ENCODE results near the gene WDR6. TPM values are rescaled to one million over a fixed set of nuclear protein-coding genes. Genes with fewer than 3 reads are reported as not detected.

WDR6 gene
- total RNA-seq, 1 experiment from 2014 or later: 174 TPM

DNA sequence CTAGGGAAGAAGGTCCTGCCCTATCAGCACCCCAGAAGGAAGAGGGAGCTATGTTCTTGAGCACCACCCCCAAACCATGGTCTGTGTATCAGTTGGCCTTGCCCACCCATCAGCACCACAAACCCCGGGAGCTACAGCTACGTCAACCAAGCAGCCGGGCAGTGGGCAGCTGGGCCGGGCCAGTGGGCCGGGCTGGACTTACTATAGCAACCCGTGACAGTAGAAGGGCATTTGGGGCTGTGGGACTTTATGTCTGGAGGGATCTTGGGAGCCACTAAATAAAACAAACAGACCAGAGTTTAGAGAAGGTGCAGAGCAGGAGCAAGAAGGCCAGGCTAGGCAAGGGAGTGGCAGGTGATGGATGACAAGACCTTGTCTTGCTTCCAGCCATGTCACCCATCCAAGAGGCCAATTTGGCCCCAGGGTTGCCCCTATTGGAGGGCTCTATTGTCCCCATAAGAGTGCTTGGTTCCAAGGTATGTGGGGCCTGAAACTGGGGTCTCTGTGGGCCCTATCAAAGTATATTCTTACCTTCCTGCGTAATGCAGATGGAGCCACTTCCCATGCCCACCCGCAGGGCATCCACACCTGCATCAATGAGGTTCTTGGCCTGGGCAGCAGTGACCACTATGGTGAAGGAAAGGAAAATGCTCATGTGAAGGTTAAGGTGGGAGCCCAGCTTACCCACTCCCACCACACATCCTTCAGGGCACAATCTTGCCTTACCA, 18.8 kb downstream of the WDR6 start:
- intact Hi-C loops (cut with micrococcal nuclease): no loop called here
- H3K79me2 ChIP-seq (ENCODE audit: insufficient read depth, low read length): peaks cover 78% of the 10 kb centered on the region
- no peak for DNase-seq (ENCODE audit: low read depth, low spot score)
- no peak overlapping the region for H3K9ac ChIP-seq (ENCODE audit: low read length)
- H3K27me3 ChIP-seq (ENCODE audit: insufficient read depth, low read length): no peaks in the 10 kb centered on the region
- H4K20me1 ChIP-seq (ENCODE audit: insufficient read depth): peaks cover 4% of the 10 kb centered on the region; the same call in 1 of the 2 replicates
- H2AFZ ChIP-seq (ENCODE audit: low read depth, low read length, poor library complexity, severe bottlenecking): no peak overlapping the region
- BruUV-seq (replicated peaks): no TSS peak
- ATAC-seq: no peak
- 0 out of 2 replicates have a peak overlapping the region, but pooled peaks have one; percentile 1 for H3K4me2 ChIP-seq (ENCODE audit: low read length)
- H3K27ac ChIP-seq (ENCODE audit: low read depth, low read length): peak overlapping the region; percentile 22; the same call in 1 of the 2 replicates
- H3K36me3 ChIP-seq (ENCODE audit: control insufficient read depth in 1 of 2, insufficient read depth in 2 of 2, low read length in 2 of 2): peaks cover 18 to 59% of the 10 kb centered on the region in 2 experiments; a peak in 3 of 4 replicates
- peaks cover 9 to 53% of the 10 kb centered on the region in 2 experiments; a peak in 3 of 4 replicates for H3K4me1 ChIP-seq (ENCODE audit: control insufficient read depth in 1 of 2, insufficient read depth in 2 of 2, low read length in 2 of 2)
- H3K9me3 ChIP-seq (ENCODE audit: control insufficient read depth in 1 of 2, insufficient read depth in 1 of 2, low read depth in 1 of 2, low read length in 2 of 2): no peaks in the 10 kb centered on the region
- ChIA-PET CTCF (no interaction called here), RAD21 (ENCODE audit: low non-redundant PET in 1 of 2, low total read pairs in 2 of 2, uncharacterized antibody in 2 of 2, unreplicated experiment in 2 of 2) (no interaction called here), POLR2A (interaction anchor here (2.5 kb wide), 1 partner anchor 19 kb away, joined by 8 read pairs; the partner anchor contains the start of gene WDR6)
- no peak overlapping the region for H3K4me3 ChIP-seq (replicated peaks in 1 of 2; ENCODE audit: low read depth in 1 of 2, low read length in 2 of 2)
- H3K9me2 ChIP-seq (ENCODE audit: insufficient read depth): no peaks in the 10 kb centered on the region
- TF ChIP-seq, protein P1, sequence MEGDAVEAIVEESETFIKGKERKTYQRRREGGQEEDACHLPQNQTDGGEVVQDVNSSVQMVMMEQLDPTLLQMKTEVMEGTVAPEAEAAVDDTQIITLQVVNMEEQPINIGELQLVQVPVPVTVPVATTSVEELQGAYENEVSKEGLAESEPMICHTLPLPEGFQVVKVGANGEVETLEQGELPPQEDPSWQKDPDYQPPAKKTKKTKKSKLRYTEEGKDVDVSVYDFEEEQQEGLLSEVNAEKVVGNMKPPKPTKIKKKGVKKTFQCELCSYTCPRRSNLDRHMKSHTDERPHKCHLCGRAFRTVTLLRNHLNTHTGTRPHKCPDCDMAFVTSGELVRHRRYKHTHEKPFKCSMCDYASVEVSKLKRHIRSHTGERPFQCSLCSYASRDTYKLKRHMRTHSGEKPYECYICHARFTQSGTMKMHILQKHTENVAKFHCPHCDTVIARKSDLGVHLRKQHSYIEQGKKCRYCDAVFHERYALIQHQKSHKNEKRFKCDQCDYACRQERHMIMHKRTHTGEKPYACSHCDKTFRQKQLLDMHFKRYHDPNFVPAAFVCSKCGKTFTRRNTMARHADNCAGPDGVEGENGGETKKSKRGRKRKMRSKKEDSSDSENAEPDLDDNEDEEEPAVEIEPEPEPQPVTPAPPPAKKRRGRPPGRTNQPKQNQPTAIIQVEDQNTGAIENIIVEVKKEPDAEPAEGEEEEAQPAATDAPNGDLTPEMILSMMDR (IDR thresholded peaks at IDR 0.05 in 2 of 3, conservative IDR thresholded peaks at IDR 0.05 in 1 of 3; ENCODE audit: borderline replicate concordance in 1 of 3, insufficient read depth in 1 of 3, low read depth in 2 of 3, low read length in 2 of 3): no peak
- TF ChIP-seq SP1 (IDR thresholded peaks at IDR 0.05; ENCODE audit: low read depth): no peak
- TF ChIP-seq POLR2A (IDR thresholded peaks at IDR 0.05; ENCODE audit: borderline replicate concordance, extremely low read depth, insufficient read depth, insufficient read length): peak; percentile 22

DNA sequence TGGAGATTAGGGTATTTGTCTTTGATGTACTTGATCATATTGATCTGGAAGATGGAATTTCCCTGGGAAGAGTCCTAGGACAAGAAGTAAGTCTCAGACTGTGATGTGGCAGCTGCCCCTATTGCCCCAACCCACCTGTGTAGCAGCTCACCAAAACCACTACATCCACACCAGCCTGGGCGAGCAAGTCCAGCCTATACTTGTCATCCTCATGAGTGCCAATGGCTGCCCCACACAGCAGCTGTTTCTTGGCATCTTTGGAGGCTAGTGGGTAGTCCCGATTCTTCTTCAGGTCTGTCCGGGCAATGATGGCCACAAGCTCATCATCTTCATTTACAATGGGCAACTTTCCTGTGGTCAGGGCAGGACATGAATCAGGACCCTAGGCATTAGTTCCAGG, 19.3 kb downstream of the WDR6 start:
- no peak overlapping the region for H3K4me2 ChIP-seq (ENCODE audit: low read length)
- no peak overlapping the region for H3K4me3 ChIP-seq (replicated peaks in 1 of 2; ENCODE audit: low read depth in 1 of 2, low read length in 2 of 2)
- H3K27me3 ChIP-seq (ENCODE audit: insufficient read depth, low read length): no peaks in the 10 kb centered on the region
- H3K4me1 ChIP-seq (ENCODE audit: control insufficient read depth in 1 of 2, insufficient read depth in 2 of 2, low read length in 2 of 2): peaks cover 9 to 52% of the 10 kb centered on the region in 2 experiments; a peak in 3 of 4 replicates
- RAD21 ChIA-PET (ENCODE audit: low non-redundant PET in 1 of 2, low total read pairs in 2 of 2, uncharacterized antibody in 2 of 2, unreplicated experiment in 2 of 2): no interaction called here
- peak overlapping the region; percentile 15; the same call in 1 of the 2 replicates for H3K27ac ChIP-seq (ENCODE audit: low read depth, low read length)
- no peak overlapping the region for H2AFZ ChIP-seq (ENCODE audit: low read depth, low read length, poor library complexity, severe bottlenecking)
- POLR2A ChIA-PET: interaction anchor here (2.5 kb wide), 1 partner anchor 19 kb away, joined by 8 read pairs; the partner anchor contains the start of gene WDR6
- ATAC-seq: no peak
- peaks cover 75% of the 10 kb centered on the region for H3K79me2 ChIP-seq (ENCODE audit: insufficient read depth, low read length)
- TF ChIP-seq POLR2AphosphoS5 (IDR thresholded peaks at IDR 0.05; ENCODE audit: low read depth, low read length) (peak; percentile 68), EGR1 (IDR thresholded peaks at IDR 0.05; ENCODE audit: low read depth) (no peak), EZH2phosphoT487 (IDR thresholded peaks at IDR 0.05; ENCODE audit: borderline replicate concordance) (no peak), TCF7L2 (IDR thresholded peaks at IDR 0.05; ENCODE audit: borderline replicate concordance, extremely low read depth, insufficient read depth, insufficient read length) (no peak), POLR2A (IDR thresholded peaks at IDR 0.05; ENCODE audit: borderline replicate concordance, extremely low read depth, insufficient read depth, insufficient read length) (peak; percentile 44), SP1 (IDR thresholded peaks at IDR 0.05; ENCODE audit: low read depth) (no peak)
- TF ChIP-seq, protein P2, sequence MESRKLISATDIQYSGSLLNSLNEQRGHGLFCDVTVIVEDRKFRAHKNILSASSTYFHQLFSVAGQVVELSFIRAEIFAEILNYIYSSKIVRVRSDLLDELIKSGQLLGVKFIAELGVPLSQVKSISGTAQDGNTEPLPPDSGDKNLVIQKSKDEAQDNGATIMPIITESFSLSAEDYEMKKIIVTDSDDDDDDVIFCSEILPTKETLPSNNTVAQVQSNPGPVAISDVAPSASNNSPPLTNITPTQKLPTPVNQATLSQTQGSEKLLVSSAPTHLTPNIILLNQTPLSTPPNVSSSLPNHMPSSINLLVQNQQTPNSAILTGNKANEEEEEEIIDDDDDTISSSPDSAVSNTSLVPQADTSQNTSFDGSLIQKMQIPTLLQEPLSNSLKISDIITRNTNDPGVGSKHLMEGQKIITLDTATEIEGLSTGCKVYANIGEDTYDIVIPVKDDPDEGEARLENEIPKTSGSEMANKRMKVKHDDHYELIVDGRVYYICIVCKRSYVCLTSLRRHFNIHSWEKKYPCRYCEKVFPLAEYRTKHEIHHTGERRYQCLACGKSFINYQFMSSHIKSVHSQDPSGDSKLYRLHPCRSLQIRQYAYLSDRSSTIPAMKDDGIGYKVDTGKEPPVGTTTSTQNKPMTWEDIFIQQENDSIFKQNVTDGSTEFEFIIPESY (IDR thresholded peaks at IDR 0.05; ENCODE audit: extremely low read depth, insufficient replicate concordance, low read length): no peak
- H3K9ac ChIP-seq (ENCODE audit: low read length): no peak overlapping the region
- no peaks in the 10 kb centered on the region for H3K9me3 ChIP-seq (ENCODE audit: control insufficient read depth in 1 of 2, insufficient read depth in 1 of 2, low read depth in 1 of 2, low read length in 2 of 2)
- intact Hi-C loops (cut with micrococcal nuclease): no loop called here
- H3K36me3 ChIP-seq (ENCODE audit: control insufficient read depth in 1 of 2, insufficient read depth in 2 of 2, low read length in 2 of 2): peaks cover 20 to 62% of the 10 kb centered on the region in 2 experiments; a peak in 3 of 4 replicates
- no peak for DNase-seq (ENCODE audit: low read depth, low spot score)
- CTCF ChIA-PET: no interaction called here
- no TSS peak for BruUV-seq (replicated peaks)
- no peaks in the 10 kb centered on the region for H3K9me2 ChIP-seq (ENCODE audit: insufficient read depth)
- peaks cover 4% of the 10 kb centered on the region; the same call in 1 of the 2 replicates for H4K20me1 ChIP-seq (ENCODE audit: insufficient read depth)
